SJSA1 (cell line): ENCODE results near the gene BTBD1. TPM values are rescaled to one million over a fixed set of nuclear protein-coding genes. Genes with fewer than 3 reads are reported as not detected.

Experiments
- DNase-seq, 2 experiments: peaks; one replicate each; pipeline ENCODE4 v3.0.0-alpha.2; 2015 to 2020; ENCODE audit warnings: low spot score in 2 of 2, low read depth in 1 of 2
- H3K27ac ChIP-seq: fragments of 250-450 bp; sonication (Bioruptor Pico); 2 replicates; pipeline ENCODE4 v1.5.1; 2020; ENCODE audit warnings: mild to moderate bottlenecking, moderate library complexity
- H3K27me3 ChIP-seq: fragments of 250-450 bp; sonication (Bioruptor Pico); replicated peaks from 2 replicates; pipeline ENCODE4 v1.5.1; 2020; ENCODE audit warnings: mild to moderate bottlenecking, moderate library complexity
- H3K36me3 ChIP-seq: fragments of 250-450 bp; sonication (Bioruptor Pico); 2 replicates; pipeline ENCODE4 v1.5.1; 2020; ENCODE audit warnings: mild to moderate bottlenecking
- H3K4me1 ChIP-seq: fragments of 250-450 bp; sonication (Bioruptor Pico); replicated peaks from 2 replicates; pipeline ENCODE4 v1.6.1; 2021; ENCODE audit warnings: mild to moderate bottlenecking
- H3K4me3 ChIP-seq: fragments of 250-450 bp; sonication (Bioruptor Pico); 2 replicates; pipeline ENCODE4 v1.5.1; 2020; ENCODE audit warnings: mild to moderate bottlenecking
- H3K9me3 ChIP-seq: fragments of 250-450 bp; sonication (Bioruptor Pico); replicated peaks from 2 replicates; pipeline ENCODE4 v1.5.1; 2020; ENCODE audit warnings: mild to moderate bottlenecking
- total RNA-seq: library from RNA; depleted of rRNA; stranded (reverse); fragments of >200 nt; shearing (Covaris generic); gene quantifications from 2 replicates; pipeline ENCODE4 v1.2.3, GENCODE V29; 2014

BTBD1 gene
- total RNA-seq, 1 experiment from 2014 or later, result 122 TPM

DNA sequence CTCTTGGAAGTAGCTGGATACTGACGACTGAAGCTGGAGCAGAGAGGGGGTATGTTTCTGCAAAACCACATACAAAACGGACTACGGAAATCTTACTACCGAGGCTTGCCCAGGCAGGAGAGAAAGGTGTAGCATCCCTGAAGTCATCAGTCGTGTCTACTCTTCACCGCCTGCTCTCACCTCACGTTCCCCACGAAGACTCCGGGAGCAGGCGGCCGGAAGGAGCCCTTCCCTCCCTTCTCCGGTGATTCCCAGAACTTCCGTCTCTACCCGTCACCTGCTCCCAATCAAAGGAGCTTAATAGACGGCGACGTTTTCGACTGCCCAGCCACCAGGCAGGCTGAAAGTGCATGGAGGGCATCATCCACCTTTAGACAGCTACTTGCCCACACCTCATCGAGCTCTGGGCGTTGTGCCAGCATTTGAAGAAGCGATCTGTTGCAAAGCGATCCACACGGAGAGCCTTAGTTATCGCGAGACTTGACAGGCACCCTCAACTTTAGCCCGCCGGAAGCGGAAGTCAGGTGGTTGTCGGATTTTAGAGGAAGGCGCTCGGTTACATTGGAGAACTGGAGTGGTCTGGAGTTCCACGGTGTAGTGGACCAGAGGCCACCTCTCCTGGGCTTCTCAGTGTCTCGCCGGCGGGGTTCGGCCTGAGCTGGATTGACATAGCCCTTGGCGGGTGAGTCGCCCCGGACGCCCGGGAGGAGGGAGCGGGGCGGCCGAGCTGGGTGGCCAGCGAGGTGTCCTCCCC lies 81.2 kb downstream of the BTBD1 start, which contains the start of gene RAMAC:
RAMAC (plus strand) TSS at position 523 of the 754 bp plus-strand sequence. CDS start 2,809 bp downstream, outside the sequence.
- peak within 1 kb of the TSS; percentile 64 for H3K4me3 ChIP-seq
- no peaks in the 10 kb centered on the region for H3K9me3 ChIP-seq
- no peaks in the 10 kb centered on the region for H3K27me3 ChIP-seq
- peak; percentile 92 to 94 for DNase-seq
- peak within 1 kb of the TSS; percentile 31 for H3K27ac ChIP-seq
- H3K36me3 ChIP-seq, result peaks cover 26% of the 10 kb centered on the region
- peaks cover 12% of the 10 kb centered on the region for H3K4me1 ChIP-seq

GRCh38 chr15:82980981-82981380 lies 86.1 kb downstream of the BTBD1 start:
- no peak overlapping the region for H3K27ac ChIP-seq
- no peak overlapping the region for H3K4me3 ChIP-seq
- no peaks in the 10 kb centered on the region for H3K9me3 ChIP-seq
- H3K27me3 ChIP-seq, result no peaks in the 10 kb centered on the region
- no peaks in the 10 kb centered on the region for H3K36me3 ChIP-seq
- H3K4me1 ChIP-seq, result peaks cover 7% of the 10 kb centered on the region
- DNase-seq, result no peak

GRCh38 chr15:82979726-82980125 lies 87.3 kb downstream of the BTBD1 start:
- Histone ChIP-seq H3K4me3 (no peak overlapping the region), H3K36me3 (no peaks in the 10 kb centered on the region), H3K9me3 (no peaks in the 10 kb centered on the region), H3K27ac (no peak overlapping the region), H3K27me3 (no peaks in the 10 kb centered on the region), H3K4me1 (no peaks in the 10 kb centered on the region)
- DNase-seq, result no peak

DNA sequence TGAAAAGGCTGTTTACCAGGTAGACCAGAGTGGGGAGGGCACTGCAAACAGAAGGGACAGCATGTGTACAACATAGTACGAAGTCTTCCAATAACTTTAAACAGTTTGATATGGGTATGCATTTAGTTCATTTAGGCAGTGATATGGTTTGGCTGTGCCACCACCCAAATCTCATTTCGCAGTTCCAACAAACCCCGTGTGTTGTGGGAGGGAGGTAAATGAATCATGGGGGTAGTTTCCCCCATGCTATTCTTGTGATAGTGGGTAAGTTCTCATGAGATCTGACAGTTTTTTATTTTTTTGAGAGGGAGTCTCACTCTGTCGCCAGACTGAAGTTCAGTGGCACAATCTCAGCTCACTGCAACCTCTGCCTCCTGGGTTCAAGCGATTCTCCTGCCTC lies 88.6 kb downstream of the BTBD1 start:
- DNase-seq, result no peak
- Histone ChIP-seq H3K4me3 (no peak overlapping the region), H3K9me3 (no peaks in the 10 kb centered on the region), H3K36me3 (no peaks in the 10 kb centered on the region), H3K27me3 (no peaks in the 10 kb centered on the region), H3K27ac (no peak overlapping the region), H3K4me1 (no peaks in the 10 kb centered on the region)

DNA sequence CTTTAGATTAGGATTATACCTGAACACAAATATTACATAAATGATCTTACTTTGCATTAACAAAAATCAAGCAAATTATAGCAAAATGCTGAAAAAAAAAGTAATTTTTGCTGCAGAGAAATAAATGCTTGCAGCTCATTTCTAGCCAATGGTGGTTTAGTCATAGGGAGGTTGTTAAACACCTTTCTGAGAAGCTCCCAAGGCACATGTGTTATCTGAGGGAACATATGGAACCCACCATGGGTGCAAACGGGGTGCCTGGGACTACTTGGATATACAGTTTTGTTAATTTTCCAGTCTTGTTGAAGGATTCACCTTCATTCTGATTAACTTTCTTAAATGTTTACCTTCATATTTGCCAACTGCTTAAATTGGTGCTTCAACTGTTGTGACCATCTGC lies 90.0 kb downstream of the BTBD1 start:
- Histone ChIP-seq H3K36me3 (no peaks in the 10 kb centered on the region), H3K27ac (no peak overlapping the region), H3K9me3 (no peaks in the 10 kb centered on the region), H3K4me1 (no peaks in the 10 kb centered on the region), H3K27me3 (no peaks in the 10 kb centered on the region), H3K4me3 (no peak overlapping the region)
- no peak for DNase-seq

DNA sequence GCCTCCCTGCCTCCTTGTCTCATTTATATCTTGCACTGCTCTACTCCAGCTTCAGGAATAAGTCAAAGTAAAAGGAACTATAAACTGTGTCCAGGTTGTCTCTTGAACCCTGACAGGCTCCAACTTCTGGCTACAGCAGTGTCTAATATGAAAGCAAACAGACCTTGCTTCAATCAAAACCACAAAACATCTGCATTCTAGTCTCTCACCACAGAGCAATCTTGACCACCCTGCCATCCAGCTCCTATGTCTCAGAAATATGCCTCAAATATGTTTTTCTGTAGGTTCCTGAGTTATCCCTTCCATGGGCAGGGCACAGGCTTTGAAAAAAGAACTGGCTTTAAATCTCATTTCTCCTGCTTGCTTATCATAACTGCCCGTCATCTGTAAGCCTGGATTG lies 94.1 kb downstream of the BTBD1 start:
- Histone ChIP-seq H3K9me3 (no peaks in the 10 kb centered on the region), H3K4me1 (no peaks in the 10 kb centered on the region), H3K36me3 (no peaks in the 10 kb centered on the region), H3K27ac (no peak overlapping the region), H3K27me3 (no peaks in the 10 kb centered on the region), H3K4me3 (no peak overlapping the region)
- DNase-seq, result no peak

DNA sequence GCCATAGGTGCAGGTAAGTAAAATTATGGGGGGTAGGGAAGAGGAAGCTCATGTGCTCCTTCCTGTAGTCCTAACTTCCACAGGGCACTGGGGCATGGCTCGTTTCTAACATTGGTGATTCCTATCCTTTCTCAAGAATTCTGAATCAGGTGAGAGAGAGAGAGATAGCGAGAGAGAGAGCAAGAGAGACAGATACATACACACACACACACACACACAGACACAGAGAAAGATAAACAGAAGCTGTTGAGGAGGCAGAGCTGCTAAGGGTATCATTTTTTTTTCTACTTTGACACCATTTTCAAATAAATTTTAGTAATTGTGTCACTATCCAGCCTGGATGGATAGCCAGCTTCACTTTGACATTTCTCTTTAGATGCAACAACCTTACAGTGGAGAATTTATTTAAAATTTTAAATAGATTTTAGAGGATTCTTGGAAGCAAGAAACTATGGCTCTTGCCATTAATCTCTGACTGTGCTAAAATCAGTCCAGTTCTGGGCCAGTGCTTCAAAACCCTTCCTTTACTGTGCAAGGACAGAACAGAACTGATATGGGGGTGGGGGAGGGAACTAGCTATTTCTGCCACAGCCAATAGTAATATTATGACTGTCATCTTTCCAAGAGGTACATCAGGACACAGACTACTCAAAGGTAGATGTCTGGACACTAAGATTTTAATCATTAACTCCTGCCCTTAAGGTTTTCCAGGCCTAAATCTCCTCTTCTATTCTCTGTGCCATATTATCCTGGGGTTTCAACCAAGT lies 95.7 kb downstream of the BTBD1 start:
- no peaks in the 10 kb centered on the region for H3K36me3 ChIP-seq
- H3K4me3 ChIP-seq, result no peak overlapping the region
- no peaks in the 10 kb centered on the region for H3K9me3 ChIP-seq
- no peak overlapping the region for H3K27ac ChIP-seq
- H3K4me1 ChIP-seq, result no peaks in the 10 kb centered on the region
- DNase-seq, result no peak
- no peaks in the 10 kb centered on the region for H3K27me3 ChIP-seq

DNA sequence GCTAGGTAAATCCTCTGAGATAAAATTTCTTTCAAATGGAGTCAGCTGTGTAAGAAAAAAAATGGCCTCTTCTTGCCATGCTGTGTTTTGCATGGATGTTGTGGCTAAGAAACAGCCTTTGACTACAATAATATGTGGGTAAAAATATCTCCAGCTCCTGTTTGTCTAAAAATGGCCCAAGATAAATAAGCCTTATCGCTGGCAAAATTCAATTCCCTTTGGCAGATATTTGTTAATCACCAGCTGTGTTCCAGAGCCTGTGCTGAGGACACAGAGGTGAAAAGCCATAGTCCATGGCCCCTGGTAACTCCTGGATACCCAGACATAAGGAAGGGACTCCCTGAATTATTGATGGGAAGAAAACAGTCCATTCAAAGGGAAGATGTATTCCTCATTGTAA lies 96.4 kb downstream of the BTBD1 start:
- H3K36me3 ChIP-seq, result no peaks in the 10 kb centered on the region
- no peaks in the 10 kb centered on the region for H3K27me3 ChIP-seq
- no peak overlapping the region for H3K4me3 ChIP-seq
- H3K9me3 ChIP-seq, result no peaks in the 10 kb centered on the region
- no peak overlapping the region for H3K27ac ChIP-seq
- no peaks in the 10 kb centered on the region for H3K4me1 ChIP-seq
- DNase-seq, result no peak

- Histone ChIP-seq H3K9me3 (no peaks in the 10 kb centered on the region), H3K4me3 (no peak overlapping the region), H3K27ac (no peak overlapping the region), H3K4me1 (no peaks in the 10 kb centered on the region), H3K36me3 (no peaks in the 10 kb centered on the region), H3K27me3 (no peaks in the 10 kb centered on the region)
- DNase-seq, result no peak
These were observed 96.9 kb downstream of the BTBD1 start for GRCh38 chr15:82970078-82970686.

DNA sequence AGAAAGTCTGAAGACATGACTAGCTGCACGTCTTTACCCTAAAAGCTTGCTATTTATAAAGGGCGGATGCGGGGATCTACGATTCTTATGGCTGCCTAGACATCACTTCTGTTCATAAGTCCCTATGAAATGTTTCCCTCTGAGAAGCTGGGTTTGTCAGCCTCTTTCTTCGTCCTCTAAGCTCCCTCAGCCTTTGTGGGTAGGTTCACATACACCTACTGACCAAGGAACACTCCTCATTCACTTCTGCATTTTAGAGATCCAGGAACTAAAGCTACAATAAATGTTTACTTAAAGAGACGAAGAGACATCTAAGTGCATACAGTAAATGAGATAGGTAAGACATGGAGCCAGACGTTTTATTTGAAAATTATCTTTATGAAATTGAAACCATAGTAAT lies 97.7 kb downstream of the BTBD1 start:
- no peak overlapping the region for H3K4me3 ChIP-seq
- DNase-seq, result no peak
- no peaks in the 10 kb centered on the region for H3K27me3 ChIP-seq
- no peaks in the 10 kb centered on the region for H3K36me3 ChIP-seq
- no peaks in the 10 kb centered on the region for H3K4me1 ChIP-seq
- H3K9me3 ChIP-seq, result no peaks in the 10 kb centered on the region
- no peak overlapping the region for H3K27ac ChIP-seq

DNA sequence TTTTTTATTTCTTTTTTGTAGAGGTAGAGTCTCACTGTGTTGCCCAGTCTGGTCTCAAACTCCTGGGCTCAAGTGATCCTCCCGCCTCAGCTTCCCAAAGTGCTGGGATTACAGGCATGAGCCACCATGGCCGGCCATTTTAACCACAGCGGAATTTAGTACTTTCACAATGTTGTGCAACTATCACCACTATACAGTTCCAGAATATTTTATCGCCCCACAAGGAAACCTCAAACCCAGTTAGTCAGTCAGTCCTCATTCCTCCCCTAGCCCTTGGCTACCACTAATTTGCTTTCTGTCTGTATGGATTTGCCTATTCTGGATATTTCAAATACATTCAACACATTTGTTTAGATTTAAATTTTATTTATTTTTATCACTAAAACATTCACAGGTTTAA lies 99.0 kb downstream of the BTBD1 start:
- no peaks in the 10 kb centered on the region for H3K4me1 ChIP-seq
- H3K36me3 ChIP-seq, result no peaks in the 10 kb centered on the region
- no peak overlapping the region for H3K4me3 ChIP-seq
- H3K27me3 ChIP-seq, result no peaks in the 10 kb centered on the region
- H3K27ac ChIP-seq, result no peak overlapping the region
- no peaks in the 10 kb centered on the region for H3K9me3 ChIP-seq
- no peak for DNase-seq

DNA sequence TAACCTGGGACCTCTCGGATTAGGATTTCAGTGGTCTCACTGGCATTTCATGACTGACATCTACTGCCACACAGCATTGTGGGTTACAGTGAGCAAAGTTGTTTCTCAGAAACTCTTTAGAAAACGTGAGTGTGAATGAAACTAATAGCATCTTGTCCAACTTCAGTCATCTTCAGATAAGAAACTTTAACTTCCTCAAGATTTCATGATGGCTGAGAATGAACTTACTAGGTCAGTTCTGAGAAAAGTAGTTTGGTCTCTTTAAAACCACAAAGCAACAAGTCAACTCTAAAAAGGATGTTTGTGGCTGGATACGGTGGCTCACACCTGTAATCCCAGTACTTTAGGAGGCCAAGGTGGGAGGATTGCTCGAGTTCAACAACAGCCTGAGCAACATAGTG lies 100.4 kb downstream of the BTBD1 start:
- H3K27ac ChIP-seq, result no peak overlapping the region
- H3K4me3 ChIP-seq, result no peak overlapping the region
- no peaks in the 10 kb centered on the region for H3K27me3 ChIP-seq
- H3K4me1 ChIP-seq, result no peaks in the 10 kb centered on the region
- no peaks in the 10 kb centered on the region for H3K9me3 ChIP-seq
- DNase-seq, result no peak
- no peaks in the 10 kb centered on the region for H3K36me3 ChIP-seq
